Testis (tissue), 3 donors: ENCODE measurements around the gene NDST3. TPM values are rescaled to one million over a fixed set of nuclear protein-coding genes. Genes with fewer than 3 reads are reported as not detected.

ENCODE experiments used
- DNase-seq: peaks from one replicate; pipeline ENCODE4 v3.0.0-alpha.2; 2019
- H3K27ac ChIP-seq, 2 donors: fragments of 200-600 bp; sonication (generic); one replicate each; pipeline ENCODE4 v1.5.1; 2019
- H3K27me3 ChIP-seq: fragments of 200-600 bp; sonication (generic); one replicate; pipeline ENCODE4 v1.5.1; 2019
- H3K36me3 ChIP-seq: fragments of 200-600 bp; sonication (generic); one replicate; pipeline ENCODE4 v1.5.1; 2017; ENCODE audit warnings: low read depth; ENCODE audit errors: missing control alignments
- H3K4me1 ChIP-seq: fragments of 200-600 bp; sonication (generic); one replicate; pipeline ENCODE4 v1.5.1; 2019
- H3K4me3 ChIP-seq, 2 donors: fragments of 200-600 bp; sonication (generic); one replicate each; pipeline ENCODE4 v1.5.1; 2017 to 2019
- H3K9me3 ChIP-seq: fragments of 200-600 bp; sonication (generic); one replicate; pipeline ENCODE4 v1.5.1; 2017
- CTCF ChIP-seq, 3 experiments: fragments of 450-650 bp in 2 of 3; fragments of 200-600 bp in 1 of 3; sonication (generic) in 1 of 3; IDR thresholded peaks; one replicate each; pipeline ENCODE4 v1.5.1; 2016 to 2019; ENCODE audit warnings: antibody characterized with exemption in 3 of 3, mild to moderate bottlenecking in 2 of 3, moderate library complexity in 1 of 3
- POLR2A ChIP-seq: fragments of 450-650 bp; IDR thresholded peaks from one replicate; pipeline ENCODE4 v1.6.1; 2017; ENCODE audit warnings: antibody characterized with exemption, mild to moderate bottlenecking, moderate library complexity
- WGBS, 2 donors: methylation state at CpG; one replicate each; pipeline ENCODE4 v1.1.5; 2018; 5-methylcytosine and 5-hydroxymethylcytosine counted together
- intact Hi-C: fragments of 100-400 bp; cut with DNase I; formaldehyde crosslinking; loops from one replicate; pipeline ENCODE4 v1.15.1; 2023; ENCODE audit warnings: low total_unique reads
- polyA plus RNA-seq: library from polyadenylated mRNA; stranded (reverse); fragments of 350-450 nt; fragmentation: Illumina TruSeq; extraction: RNeasy Lipid Tissue Mini Kit (QIAGEN cat#74804); gene quantifications from one replicate; pipeline ENCODE4 v1.2.3, GENCODE V29; 2014; ENCODE audit warnings: low read depth, low replicate concordance; ENCODE audit not compliant: insufficient read depth
- total RNA-seq, 2 donors: library from RNA; depleted of rRNA; stranded (reverse); fragments of >200 nt; gene quantifications; one replicate each; pipeline ENCODE4 v1.2.3, GENCODE V29; 2016

Gene NDST3
- total and polyA plus RNA-seq, 3 donors from 2014 or later: 0.11 to 0.50 (median 0.47) TPM

- H3K9me3 ChIP-seq: no peaks in the 10 kb centered on the region
- TF ChIP-seq CTCF (IDR thresholded peaks at IDR 0.05) (no peak), POLR2A (no peak)
- H3K4me3 ChIP-seq: no peak overlapping the region
- no peak for DNase-seq
- 59 to 67% methylated on average over 2 of the region's 2 CpGs for WGBS, 2 donors
- H3K36me3 ChIP-seq: no peaks in the 10 kb centered on the region
- no peaks in the 10 kb centered on the region for H3K4me1 ChIP-seq
- intact Hi-C loops: no loop called here
- no peak overlapping the region for H3K27ac ChIP-seq
- no peaks in the 10 kb centered on the region for H3K27me3 ChIP-seq
Observed at GRCh38 chr4:118158763-118159375, 124.6 kb downstream of the NDST3 start.

- 88 to 94% methylated on average over 1 of the region's 1 CpG for WGBS, 2 donors
- H3K27ac ChIP-seq: no peak overlapping the region
- intact Hi-C loops: no loop called here
- no peaks in the 10 kb centered on the region for H3K27me3 ChIP-seq
- no peaks in the 10 kb centered on the region for H3K9me3 ChIP-seq
- DNase-seq: no peak
- TF ChIP-seq POLR2A: no peak
- TF ChIP-seq CTCF (IDR thresholded peaks at IDR 0.05): no peak
- no peak overlapping the region for H3K4me3 ChIP-seq
- H3K36me3 ChIP-seq: no peaks in the 10 kb centered on the region
- H3K4me1 ChIP-seq: no peaks in the 10 kb centered on the region
Observed at GRCh38 chr4:118167306-118167705, 133.0 kb downstream of the NDST3 start.

DNA sequence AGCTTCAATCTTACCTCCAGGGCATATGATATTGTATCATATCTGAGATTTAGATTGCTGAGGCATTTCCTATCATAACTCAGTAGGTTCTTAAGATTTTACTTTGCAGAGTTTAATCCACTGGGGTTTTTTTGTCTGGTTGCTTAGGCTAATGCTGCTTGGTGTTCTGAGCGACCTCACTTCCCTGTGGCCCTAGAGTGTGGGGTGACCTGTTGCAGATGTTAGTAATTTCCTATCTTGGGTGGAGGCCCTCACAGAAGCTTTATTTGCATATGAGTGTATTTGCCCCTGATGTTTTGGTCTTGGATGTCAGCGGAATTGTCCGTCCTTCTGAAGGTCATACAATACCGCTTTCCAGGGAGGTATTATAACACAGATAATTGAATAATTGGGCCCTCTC is 137.1 kb downstream of the NDST3 start:
- no peaks in the 10 kb centered on the region for H3K4me1 ChIP-seq
- no peak overlapping the region for H3K4me3 ChIP-seq
- WGBS, 2 donors: 90% methylated on average over 4 of the region's 4 CpGs
- TF ChIP-seq POLR2A (no peak), CTCF (IDR thresholded peaks at IDR 0.05) (no peak)
- H3K27ac ChIP-seq: no peak overlapping the region
- no peaks in the 10 kb centered on the region for H3K9me3 ChIP-seq
- H3K27me3 ChIP-seq: no peaks in the 10 kb centered on the region
- intact Hi-C loops: no loop called here
- DNase-seq: no peak
- no peaks in the 10 kb centered on the region for H3K36me3 ChIP-seq

GRCh38 chr4:118173126-118173525 is 138.8 kb downstream of the NDST3 start:
- TF ChIP-seq POLR2A (no peak), CTCF (IDR thresholded peaks at IDR 0.05) (no peak)
- H3K27me3 ChIP-seq: no peaks in the 10 kb centered on the region

More at GRCh38 chr4:118173126-118173525, 138.8 kb downstream of the NDST3 start:
- Histone ChIP-seq H3K4me3 (no peak overlapping the region), H3K4me1 (no peaks in the 10 kb centered on the region), H3K27ac (no peak overlapping the region), H3K36me3 (no peaks in the 10 kb centered on the region), H3K9me3 (no peaks in the 10 kb centered on the region)
- DNase-seq: no peak
- intact Hi-C loops: no loop called here
